GM23338 (cell line): ENCODE results near the gene PDGFRA. TPM values are rescaled to one million over a fixed set of nuclear protein-coding genes. Genes with fewer than 3 reads are reported as not detected.

Source experiments
- ATAC-seq: fragments of 200-7000 bp; cut with Tn5 transposase; 3 replicates; pipeline ENCODE4 v1.9.1; 2020
- DNase-seq: peaks from one replicate; pipeline ENCODE4 v3.0.0-alpha.2; 2015; ENCODE audit warnings: low spot score
- H2AFZ ChIP-seq: fragments of 200-600 bp; sonication (generic); 2 replicates; pipeline ENCODE4 v1.8.0; 2016; ENCODE audit warnings: antibody characterized with exemption, mild to moderate bottlenecking, moderate library complexity
- H3F3A ChIP-seq: fragments of 200-600 bp; sonication (generic); replicated peaks from 2 replicates; pipeline ENCODE4 v1.8.0; 2017; ENCODE audit warnings: antibody characterized with exemption, mixed run types, low read depth
- H3K27ac ChIP-seq: fragments of 200-600 bp; sonication (generic); 2 replicates; pipeline ENCODE4 v1.6.1; 2016; ENCODE audit warnings: low read depth
- H3K27me3 ChIP-seq: fragments of 200-600 bp; sonication (generic); 2 replicates; pipeline ENCODE4 v1.8.0; 2016; ENCODE audit warnings: mild to moderate bottlenecking, mixed run types, moderate library complexity; ENCODE audit not compliant: insufficient read depth
- H3K36me3 ChIP-seq: fragments of 200-600 bp; sonication (generic); 2 replicates; pipeline ENCODE4 v1.8.0; 2016; ENCODE audit warnings: mild to moderate bottlenecking; ENCODE audit not compliant: insufficient read depth
- H3K4me1 ChIP-seq: fragments of 200-600 bp; sonication (generic); 2 replicates; pipeline ENCODE4 v1.8.0; 2016; ENCODE audit warnings: mild to moderate bottlenecking, moderate library complexity; ENCODE audit not compliant: insufficient read depth
- H3K4me2 ChIP-seq: fragments of 200-600 bp; sonication (generic); 2 replicates; pipeline ENCODE4 v1.7.1; 2017; ENCODE audit warnings: mixed run types
- H3K4me3 ChIP-seq: fragments of 200-600 bp; sonication (generic); 2 replicates; pipeline ENCODE4 v1.6.1; 2016; ENCODE audit warnings: mixed run types
- H3K79me2 ChIP-seq: fragments of 200-600 bp; sonication (generic); replicated peaks from 2 replicates; pipeline ENCODE4 v1.8.0; 2017; ENCODE audit warnings: mild to moderate bottlenecking; ENCODE audit not compliant: insufficient read depth
- H3K9me2 ChIP-seq: fragments of 200-600 bp; sonication (generic); 2 replicates; pipeline ENCODE4 v1.8.0; 2017; ENCODE audit not compliant: insufficient read depth
- H4K20me1 ChIP-seq: fragments of 200-600 bp; sonication (generic); replicated peaks from 2 replicates; pipeline ENCODE4 v1.8.0; 2017; ENCODE audit warnings: mild to moderate bottlenecking; ENCODE audit not compliant: insufficient read depth
- H3K27ac Mint-ChIP-seq: 2 replicates; pipeline ENCODE4 v1.8.0; 2020; ENCODE audit warnings: inconsistent platforms, mild to moderate bottlenecking, moderate library complexity, mixed read lengths
- H3K27me3 Mint-ChIP-seq: 3 replicates; pipeline ENCODE4 v1.8.0; 2022; ENCODE audit warnings: low read depth, mild to moderate bottlenecking, moderate library complexity, mixed read lengths, inconsistent platforms; ENCODE audit not compliant: insufficient read depth, poor library complexity
- H3K36me3 Mint-ChIP-seq: 3 replicates; pipeline ENCODE4 v1.8.0; 2021; ENCODE audit warnings: low read depth, mild to moderate bottlenecking, inconsistent platforms, moderate library complexity, mixed read lengths
- H3K4me1 Mint-ChIP-seq: 3 replicates; pipeline ENCODE4 v1.8.0; 2020; ENCODE audit warnings: mild to moderate bottlenecking, inconsistent platforms, mixed read lengths
- H3K4me3 Mint-ChIP-seq: 3 replicates; pipeline ENCODE4 v1.8.0; 2021; ENCODE audit warnings: moderate library complexity, mild to moderate bottlenecking, inconsistent platforms, mixed read lengths
- H3K9me3 Mint-ChIP-seq: 3 replicates; pipeline ENCODE4 v1.8.0; 2020; ENCODE audit warnings: moderate library complexity, mild to moderate bottlenecking, inconsistent platforms, mixed read lengths
- REST ChIP-seq: IDR thresholded peaks from one replicate; pipeline ENCODE4 v1.6.1; 2018; ENCODE audit warnings: antibody characterized with exemption; ENCODE audit not compliant: unreplicated experiment
- ZNF462 ChIP-seq: fragments of 250-450 bp; sonication (Bioruptor Pico); IDR thresholded peaks from 2 replicates; pipeline ENCODE4 v1.5.0; 2020; ENCODE audit warnings: mild to moderate bottlenecking, moderate library complexity
- polyA plus RNA-seq: library from polyadenylated mRNA; unstranded; fragments of >200 nt; fragmentation: Nextera tagmentation; extraction: Ambion mirVana; gene quantifications from 2 replicates; pipeline ENCODE4 v1.2.1, GENCODE V29; 2016
- total RNA-seq: library from RNA; depleted of rRNA; stranded (reverse); fragments of >200 nt; shearing (Covaris generic); gene quantifications from 2 replicates; pipeline ENCODE4 v1.2.3, GENCODE V29; 2014
- TF ChIP-seq, protein P1 (sequence below), 2 experiments: fragments of 200-600 bp in 1 of 2; sonication (generic) in 1 of 2; conservative IDR thresholded peaks; 2 replicates each; pipeline versions ENCODE4 v1.5.1 to v1.6.1; 2016 to 2017; ENCODE audit warnings: antibody characterized with exemption in 2 of 2, low read depth in 2 of 2, mild to moderate bottlenecking in 2 of 2, moderate library complexity in 1 of 2

The PDGFRA gene
- total and polyA plus RNA-seq, 2 experiments from 2014 or later = 8.0 to 10.8 TPM

DNA sequence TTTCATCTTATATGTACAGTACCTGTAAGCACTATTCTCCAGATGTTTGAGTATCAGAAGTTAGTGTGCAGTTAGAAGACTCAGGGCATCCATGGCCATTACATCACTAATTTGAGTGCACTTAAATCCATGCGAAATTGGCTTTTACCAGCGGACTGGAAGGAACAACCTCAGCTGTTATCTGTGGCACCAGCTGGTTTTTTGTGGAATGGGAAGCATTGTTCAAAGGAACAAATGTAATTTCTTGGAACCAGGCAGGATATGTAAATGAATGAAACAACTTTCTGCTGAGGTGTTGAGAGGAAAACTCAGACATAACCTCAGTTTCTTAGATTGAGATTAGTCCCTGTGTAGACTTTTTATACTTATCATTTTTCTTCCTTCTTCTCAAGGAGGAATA is 60.2 kb downstream of the PDGFRA start:
- Mint-ChIP-seq H3K27ac (no peak overlapping the region), H3K36me3 (peaks cover 37% of the 10 kb centered on the region), H3K4me3 (no peak overlapping the region), H3K27me3 (peaks cover 5% of the 10 kb centered on the region), H3K4me1 (no peaks in the 10 kb centered on the region), H3K9me3 (peaks cover 7% of the 10 kb centered on the region)
- H3K79me2 ChIP-seq = no peaks in the 10 kb centered on the region
- H3K27me3 ChIP-seq = no peaks in the 10 kb centered on the region
- no peaks in the 10 kb centered on the region; the same call in none of the 2 replicates for H3K9me2 ChIP-seq
- no peak overlapping the region for H3K27ac ChIP-seq
- no peak overlapping the region for H3K4me3 ChIP-seq
- no peak for TF ChIP-seq REST
- TF ChIP-seq, protein P1, sequence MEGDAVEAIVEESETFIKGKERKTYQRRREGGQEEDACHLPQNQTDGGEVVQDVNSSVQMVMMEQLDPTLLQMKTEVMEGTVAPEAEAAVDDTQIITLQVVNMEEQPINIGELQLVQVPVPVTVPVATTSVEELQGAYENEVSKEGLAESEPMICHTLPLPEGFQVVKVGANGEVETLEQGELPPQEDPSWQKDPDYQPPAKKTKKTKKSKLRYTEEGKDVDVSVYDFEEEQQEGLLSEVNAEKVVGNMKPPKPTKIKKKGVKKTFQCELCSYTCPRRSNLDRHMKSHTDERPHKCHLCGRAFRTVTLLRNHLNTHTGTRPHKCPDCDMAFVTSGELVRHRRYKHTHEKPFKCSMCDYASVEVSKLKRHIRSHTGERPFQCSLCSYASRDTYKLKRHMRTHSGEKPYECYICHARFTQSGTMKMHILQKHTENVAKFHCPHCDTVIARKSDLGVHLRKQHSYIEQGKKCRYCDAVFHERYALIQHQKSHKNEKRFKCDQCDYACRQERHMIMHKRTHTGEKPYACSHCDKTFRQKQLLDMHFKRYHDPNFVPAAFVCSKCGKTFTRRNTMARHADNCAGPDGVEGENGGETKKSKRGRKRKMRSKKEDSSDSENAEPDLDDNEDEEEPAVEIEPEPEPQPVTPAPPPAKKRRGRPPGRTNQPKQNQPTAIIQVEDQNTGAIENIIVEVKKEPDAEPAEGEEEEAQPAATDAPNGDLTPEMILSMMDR (conservative IDR thresholded peaks at IDR 0.05; ENCODE audit: low read depth in 2 of 2) = no peak
- no peak overlapping the region for H2AFZ ChIP-seq
- H3K4me2 ChIP-seq = no peak overlapping the region
- DNase-seq (no peak), ATAC-seq (no peak)
- H4K20me1 ChIP-seq = no peaks in the 10 kb centered on the region
- peaks cover 3% of the 10 kb centered on the region; the same call in 1 of the 2 replicates for H3K36me3 ChIP-seq
- H3K4me1 ChIP-seq = no peaks in the 10 kb centered on the region
- no peaks in the 10 kb centered on the region for H3F3A ChIP-seq

GRCh38 chr4:54290980-54291379 is 61.9 kb downstream of the PDGFRA start:
- H3K27ac Mint-ChIP-seq = no peak overlapping the region
- H3K36me3 Mint-ChIP-seq = peaks cover 33% of the 10 kb centered on the region; the same call in 2 of the 3 replicates
- H2AFZ ChIP-seq = no peak overlapping the region
- H3K9me2 ChIP-seq = no peaks in the 10 kb centered on the region; the same call in none of the 2 replicates
- no peaks in the 10 kb centered on the region for H3F3A ChIP-seq
- no peaks in the 10 kb centered on the region for H4K20me1 ChIP-seq
- no peaks in the 10 kb centered on the region for H3K27me3 ChIP-seq
- DNase-seq = no peak
- no peak overlapping the region for H3K4me2 ChIP-seq
- no peaks in the 10 kb centered on the region for H3K4me1 Mint-ChIP-seq
- no peak overlapping the region for H3K4me3 ChIP-seq
- ATAC-seq = no peak
- peaks cover 3% of the 10 kb centered on the region; the same call in 1 of the 2 replicates for H3K36me3 ChIP-seq
- no peak overlapping the region for H3K4me3 Mint-ChIP-seq
- no peaks in the 10 kb centered on the region for H3K4me1 ChIP-seq
- H3K27me3 Mint-ChIP-seq = peaks cover 5% of the 10 kb centered on the region
- TF ChIP-seq ZNF462 (CRISPR knock-in tag) = no peak
- no peaks in the 10 kb centered on the region; the same call in 1 of the 3 replicates for H3K9me3 Mint-ChIP-seq
- no peak overlapping the region for H3K27ac ChIP-seq
- H3K79me2 ChIP-seq = no peaks in the 10 kb centered on the region
